OCI-LY7 (cell line): ENCODE data around the gene FA2H.

ENCODE experiments used
- CTCF ChIP-seq: fragments of 200-600 bp; sonication (generic); conservative IDR thresholded peaks from 2 replicates; pipeline ENCODE4 v1.5.1; 2014; ENCODE audit warnings: mild to moderate bottlenecking, antibody characterized with exemption, low read length, moderate library complexity, mixed read lengths
- EZH2phosphoT487 ChIP-seq: fragments of 200-600 bp; sonication (generic); IDR thresholded peaks from 2 replicates; pipeline ENCODE4 v1.6.1; 2018; ENCODE audit warnings: low read depth, borderline replicate concordance, mild to moderate bottlenecking, mixed run types, antibody characterized with exemption, low read length, moderate library complexity, mixed read lengths

GRCh38 chr16:74695450-74696422 is 78.9 kb downstream of the FA2H start:
- TF ChIP-seq CTCF: no peak
- no peak for TF ChIP-seq EZH2phosphoT487
